Panc1 (cell line): ENCODE results near the gene TIMMDC1.

ENCODE experiments used
- POLR2AphosphoS5 ChIP-seq: IDR thresholded peaks from 2 replicates; pipeline ENCODE4 v1.6.1; 2012; ENCODE audit warnings: mild to moderate bottlenecking, low read depth, low read length, moderate library complexity
- TCF7L2 ChIP-seq: IDR thresholded peaks from 2 replicates; pipeline ENCODE4 v1.6.1; 2011; ENCODE audit warnings: mild to moderate bottlenecking, low read depth, low read length, inconsistent platforms
- TF ChIP-seq, protein P1 (sequence below): fragments of 450-650 bp; IDR thresholded peaks from 2 replicates; pipeline ENCODE4 v1.5.1; 2017; ENCODE audit warnings: mild to moderate bottlenecking
- TF ChIP-seq, protein P2 (sequence below), 2 experiments: IDR thresholded peaks; 2 replicates each; pipeline ENCODE4 v1.6.1; 2011 to 2012; ENCODE audit warnings: low read depth in 2 of 2, control low read depth in 1 of 2, low read length in 1 of 2, mild to moderate bottlenecking in 1 of 2, moderate library complexity in 1 of 2; ENCODE audit not compliant: insufficient read depth in 1 of 2

DNA sequence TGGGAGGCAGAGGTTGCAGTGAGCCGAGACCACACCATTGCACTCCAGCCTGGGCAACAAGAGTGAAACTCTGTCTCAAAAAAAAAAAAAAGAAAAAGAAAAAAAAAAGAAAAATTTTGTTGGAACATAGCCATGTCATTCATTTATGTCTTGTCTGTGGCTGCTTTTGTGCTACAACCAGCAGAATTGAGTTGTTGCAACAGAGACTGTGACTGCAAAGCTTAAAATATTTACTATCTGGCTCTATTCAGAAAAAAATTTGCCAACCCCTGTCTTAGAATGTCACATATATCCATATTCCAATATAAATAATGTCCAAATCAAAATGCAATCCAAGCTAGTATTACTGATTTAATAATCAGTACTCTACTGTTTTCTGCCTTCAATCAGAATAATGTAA is 35.9 kb downstream of the TIMMDC1 start:
- TF ChIP-seq, protein P1, sequence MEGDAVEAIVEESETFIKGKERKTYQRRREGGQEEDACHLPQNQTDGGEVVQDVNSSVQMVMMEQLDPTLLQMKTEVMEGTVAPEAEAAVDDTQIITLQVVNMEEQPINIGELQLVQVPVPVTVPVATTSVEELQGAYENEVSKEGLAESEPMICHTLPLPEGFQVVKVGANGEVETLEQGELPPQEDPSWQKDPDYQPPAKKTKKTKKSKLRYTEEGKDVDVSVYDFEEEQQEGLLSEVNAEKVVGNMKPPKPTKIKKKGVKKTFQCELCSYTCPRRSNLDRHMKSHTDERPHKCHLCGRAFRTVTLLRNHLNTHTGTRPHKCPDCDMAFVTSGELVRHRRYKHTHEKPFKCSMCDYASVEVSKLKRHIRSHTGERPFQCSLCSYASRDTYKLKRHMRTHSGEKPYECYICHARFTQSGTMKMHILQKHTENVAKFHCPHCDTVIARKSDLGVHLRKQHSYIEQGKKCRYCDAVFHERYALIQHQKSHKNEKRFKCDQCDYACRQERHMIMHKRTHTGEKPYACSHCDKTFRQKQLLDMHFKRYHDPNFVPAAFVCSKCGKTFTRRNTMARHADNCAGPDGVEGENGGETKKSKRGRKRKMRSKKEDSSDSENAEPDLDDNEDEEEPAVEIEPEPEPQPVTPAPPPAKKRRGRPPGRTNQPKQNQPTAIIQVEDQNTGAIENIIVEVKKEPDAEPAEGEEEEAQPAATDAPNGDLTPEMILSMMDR: no peak
- no peak for TF ChIP-seq POLR2AphosphoS5
- no peak for TF ChIP-seq TCF7L2
- TF ChIP-seq, protein P2, sequence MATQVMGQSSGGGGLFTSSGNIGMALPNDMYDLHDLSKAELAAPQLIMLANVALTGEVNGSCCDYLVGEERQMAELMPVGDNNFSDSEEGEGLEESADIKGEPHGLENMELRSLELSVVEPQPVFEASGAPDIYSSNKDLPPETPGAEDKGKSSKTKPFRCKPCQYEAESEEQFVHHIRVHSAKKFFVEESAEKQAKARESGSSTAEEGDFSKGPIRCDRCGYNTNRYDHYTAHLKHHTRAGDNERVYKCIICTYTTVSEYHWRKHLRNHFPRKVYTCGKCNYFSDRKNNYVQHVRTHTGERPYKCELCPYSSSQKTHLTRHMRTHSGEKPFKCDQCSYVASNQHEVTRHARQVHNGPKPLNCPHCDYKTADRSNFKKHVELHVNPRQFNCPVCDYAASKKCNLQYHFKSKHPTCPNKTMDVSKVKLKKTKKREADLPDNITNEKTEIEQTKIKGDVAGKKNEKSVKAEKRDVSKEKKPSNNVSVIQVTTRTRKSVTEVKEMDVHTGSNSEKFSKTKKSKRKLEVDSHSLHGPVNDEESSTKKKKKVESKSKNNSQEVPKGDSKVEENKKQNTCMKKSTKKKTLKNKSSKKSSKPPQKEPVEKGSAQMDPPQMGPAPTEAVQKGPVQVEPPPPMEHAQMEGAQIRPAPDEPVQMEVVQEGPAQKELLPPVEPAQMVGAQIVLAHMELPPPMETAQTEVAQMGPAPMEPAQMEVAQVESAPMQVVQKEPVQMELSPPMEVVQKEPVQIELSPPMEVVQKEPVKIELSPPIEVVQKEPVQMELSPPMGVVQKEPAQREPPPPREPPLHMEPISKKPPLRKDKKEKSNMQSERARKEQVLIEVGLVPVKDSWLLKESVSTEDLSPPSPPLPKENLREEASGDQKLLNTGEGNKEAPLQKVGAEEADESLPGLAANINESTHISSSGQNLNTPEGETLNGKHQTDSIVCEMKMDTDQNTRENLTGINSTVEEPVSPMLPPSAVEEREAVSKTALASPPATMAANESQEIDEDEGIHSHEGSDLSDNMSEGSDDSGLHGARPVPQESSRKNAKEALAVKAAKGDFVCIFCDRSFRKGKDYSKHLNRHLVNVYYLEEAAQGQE (IDR thresholded peaks at IDR 0.05; ENCODE audit: insufficient read depth in 1 of 2, low read depth in 2 of 2, low read length in 1 of 2): no peak
